Limb (tissue), 2 donors: ENCODE results near the gene ACBD4.

ENCODE experiments used
- DNase-seq, 2 donors: peaks; one replicate each; pipeline ENCODE4 v3.0.0-alpha.2; 2016; ENCODE audit errors: extremely low spot score in 2 of 2

Gene ACBD4, protein sequence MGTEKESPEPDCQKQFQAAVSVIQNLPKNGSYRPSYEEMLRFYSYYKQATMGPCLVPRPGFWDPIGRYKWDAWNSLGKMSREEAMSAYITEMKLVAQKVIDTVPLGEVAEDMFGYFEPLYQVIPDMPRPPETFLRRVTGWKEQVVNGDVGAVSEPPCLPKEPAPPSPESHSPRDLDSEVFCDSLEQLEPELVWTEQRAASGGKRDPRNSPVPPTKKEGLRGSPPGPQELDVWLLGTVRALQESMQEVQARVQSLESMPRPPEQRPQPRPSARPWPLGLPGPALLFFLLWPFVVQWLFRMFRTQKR

DNA sequence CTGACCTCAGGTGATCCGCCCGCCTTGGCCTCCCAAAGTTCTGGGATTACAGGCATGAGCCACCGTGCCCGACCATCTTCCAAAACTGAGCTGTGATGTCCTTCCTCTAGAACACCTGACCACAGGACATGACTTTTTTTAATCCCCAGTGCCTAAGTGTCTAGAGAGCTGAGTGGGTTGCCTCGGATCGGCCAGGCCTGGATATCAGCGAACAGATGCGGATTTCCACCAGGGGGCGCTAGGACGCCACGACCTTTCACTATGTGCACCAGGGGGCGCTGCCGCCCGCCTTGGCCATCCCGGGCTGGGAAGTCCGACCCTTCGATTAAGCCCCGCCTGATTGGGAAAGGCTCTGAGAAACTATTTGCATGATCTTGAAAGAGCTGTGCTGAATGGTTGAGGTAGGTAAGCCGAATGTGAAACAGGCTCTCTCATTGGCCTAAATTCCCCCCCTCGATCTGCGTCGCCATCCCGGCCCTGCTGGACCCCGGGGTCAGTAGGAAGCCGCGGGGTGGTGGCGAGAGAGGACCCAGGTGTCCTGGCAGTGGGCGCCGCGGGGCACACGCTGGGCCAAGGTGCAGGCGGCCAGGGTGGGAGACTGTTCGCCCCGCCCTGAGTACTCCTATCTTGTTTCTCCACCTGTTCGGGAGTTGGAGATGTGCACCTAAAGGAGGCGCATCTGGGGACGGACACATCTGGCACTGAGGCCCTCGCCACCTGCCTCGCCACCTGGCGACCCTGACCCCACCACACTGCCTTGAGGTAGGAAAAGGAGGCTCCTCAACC lies at the start of gene ACBD4:
ACBD4 (plus strand) TSS at position 496 of the 786 bp plus-strand sequence. CDS start 458 bp downstream, outside the sequence.
- DNase-seq = peak; percentile 98

DNA sequence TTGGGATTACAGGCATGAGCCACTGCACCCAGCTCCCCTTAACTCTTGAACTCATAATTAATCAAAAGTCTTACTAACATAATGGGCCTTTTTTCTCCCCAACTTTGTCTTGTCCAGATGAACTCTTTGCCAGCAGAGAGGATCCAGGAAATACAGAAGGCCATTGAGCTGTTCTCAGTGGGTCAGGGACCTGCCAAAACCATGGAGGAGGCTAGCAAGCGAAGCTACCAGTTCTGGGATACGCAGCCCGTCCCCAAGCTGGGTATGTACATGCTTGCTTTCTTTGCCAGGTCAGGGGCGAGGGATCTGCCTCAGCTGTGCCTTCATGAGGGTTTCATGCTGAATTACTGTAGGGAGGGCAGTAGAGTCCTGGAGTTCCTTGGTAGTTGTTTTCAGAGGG lies 49.1 kb upstream of the ACBD4 start:
- DNase-seq = no peak

DNA sequence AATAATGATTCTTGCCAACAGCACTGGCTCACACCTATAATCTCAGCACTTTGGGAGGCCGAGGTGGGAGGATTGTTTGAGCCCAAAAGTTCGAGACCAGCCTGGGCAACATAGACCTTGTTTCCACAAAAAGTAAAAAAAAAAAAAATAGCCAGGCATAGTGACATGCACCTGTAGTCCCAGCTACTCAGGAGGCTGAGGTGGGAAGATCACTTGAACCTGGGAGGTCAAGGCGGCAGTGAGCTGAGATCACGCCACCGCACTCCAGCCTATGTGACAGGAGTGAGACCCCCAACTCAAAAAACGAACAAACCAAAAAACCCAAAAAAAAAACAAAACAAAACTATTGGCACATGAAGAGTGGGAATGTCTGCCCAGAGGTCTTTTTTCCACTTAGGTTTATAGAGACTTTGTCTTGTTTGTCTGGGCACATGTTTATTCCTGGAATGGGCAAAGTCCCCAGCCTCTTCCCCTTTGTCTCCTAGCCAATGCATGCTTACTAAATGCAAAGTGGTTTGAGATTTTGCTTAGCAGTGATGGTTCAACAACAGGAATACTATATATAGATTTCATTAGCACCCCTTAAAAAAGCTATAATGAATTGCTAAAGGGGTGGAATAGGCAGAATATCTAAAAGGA lies 48.5 kb upstream of the ACBD4 start:
- no peak for DNase-seq

DNA sequence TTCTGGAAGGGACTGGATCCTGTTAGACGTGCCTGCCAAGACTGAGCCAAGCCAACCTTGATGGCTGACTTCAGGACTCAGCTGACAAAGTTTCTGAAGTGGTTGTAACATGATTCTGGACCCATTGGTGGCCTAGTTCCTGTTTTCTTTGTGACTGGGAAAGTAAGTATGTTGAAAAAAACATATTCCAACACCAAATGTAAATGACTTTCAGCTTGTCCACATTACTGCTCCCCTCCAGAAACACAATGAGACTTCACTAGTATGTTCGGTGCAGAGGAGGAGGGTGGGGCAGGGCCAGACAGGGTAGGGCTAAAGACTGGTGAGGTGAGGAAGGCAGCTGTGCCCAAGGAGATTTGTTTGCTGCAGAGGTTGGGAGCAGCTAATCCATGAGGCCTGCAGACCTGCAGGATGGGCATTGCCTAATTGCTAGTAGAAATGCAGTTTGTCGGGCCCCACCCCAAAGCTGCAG lies 47.9 kb upstream of the ACBD4 start:
- DNase-seq = no peak

DNA sequence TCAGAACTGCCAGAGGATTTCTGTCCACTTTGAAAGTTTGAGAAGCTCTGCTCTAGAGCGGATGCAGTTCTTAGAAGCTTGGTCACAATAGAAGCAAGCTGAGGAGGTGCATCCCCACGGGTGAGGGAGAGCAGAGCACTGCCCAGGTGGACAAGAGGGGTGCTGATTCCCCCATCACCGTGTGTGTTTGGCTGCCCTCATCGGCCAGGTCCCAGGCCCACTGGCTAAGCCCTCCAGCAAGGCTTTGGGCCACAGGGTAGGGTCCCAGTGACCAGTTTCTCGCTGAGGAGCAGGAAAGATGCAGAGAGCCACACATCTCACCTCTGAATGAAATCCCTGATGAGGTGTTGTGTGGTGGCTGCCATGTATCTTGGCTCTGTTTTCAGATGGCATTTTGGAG lies 47.5 kb upstream of the ACBD4 start:
- no peak for DNase-seq

DNA sequence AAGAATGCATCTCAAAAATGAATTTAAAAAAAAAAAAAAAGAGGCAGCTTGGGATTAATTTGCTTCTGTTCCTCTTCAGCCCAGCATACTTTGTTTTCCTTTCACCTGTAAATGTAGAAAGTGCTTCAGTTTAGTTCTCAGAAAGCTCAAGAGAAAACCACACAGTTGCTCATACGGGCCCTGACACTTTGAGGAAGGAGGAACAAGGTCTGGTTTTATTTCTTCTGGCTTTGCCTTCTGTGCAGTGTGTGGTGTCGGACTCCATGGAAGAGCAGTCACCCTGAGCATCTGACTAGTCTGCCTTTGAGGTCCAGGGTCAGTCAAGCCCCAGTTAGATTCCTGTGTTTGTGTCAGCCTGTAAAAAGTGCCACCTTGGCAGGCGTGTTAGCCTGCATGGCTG lies 46.7 kb upstream of the ACBD4 start:
- no peak for DNase-seq

DNA sequence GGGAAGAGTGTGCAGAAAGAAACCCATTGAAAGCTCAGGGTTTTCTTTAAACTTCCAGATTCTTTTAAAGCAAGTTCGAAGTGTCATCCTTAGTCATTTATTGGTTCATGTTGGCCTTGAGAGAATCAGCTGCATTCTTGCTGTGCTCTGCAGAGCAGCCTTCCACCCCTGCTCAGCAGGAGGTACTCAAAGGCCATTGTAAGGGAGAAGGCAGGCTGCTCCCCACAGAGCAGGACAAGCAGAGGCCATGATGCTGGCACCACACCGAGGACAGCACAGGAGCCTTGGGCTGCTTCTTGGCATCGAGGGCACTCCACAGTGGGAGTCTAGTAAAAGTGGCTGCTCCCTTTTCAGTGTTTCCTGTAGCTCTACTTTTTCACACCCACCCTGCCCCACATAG lies 44.8 kb upstream of the ACBD4 start:
- no peak for DNase-seq

DNA sequence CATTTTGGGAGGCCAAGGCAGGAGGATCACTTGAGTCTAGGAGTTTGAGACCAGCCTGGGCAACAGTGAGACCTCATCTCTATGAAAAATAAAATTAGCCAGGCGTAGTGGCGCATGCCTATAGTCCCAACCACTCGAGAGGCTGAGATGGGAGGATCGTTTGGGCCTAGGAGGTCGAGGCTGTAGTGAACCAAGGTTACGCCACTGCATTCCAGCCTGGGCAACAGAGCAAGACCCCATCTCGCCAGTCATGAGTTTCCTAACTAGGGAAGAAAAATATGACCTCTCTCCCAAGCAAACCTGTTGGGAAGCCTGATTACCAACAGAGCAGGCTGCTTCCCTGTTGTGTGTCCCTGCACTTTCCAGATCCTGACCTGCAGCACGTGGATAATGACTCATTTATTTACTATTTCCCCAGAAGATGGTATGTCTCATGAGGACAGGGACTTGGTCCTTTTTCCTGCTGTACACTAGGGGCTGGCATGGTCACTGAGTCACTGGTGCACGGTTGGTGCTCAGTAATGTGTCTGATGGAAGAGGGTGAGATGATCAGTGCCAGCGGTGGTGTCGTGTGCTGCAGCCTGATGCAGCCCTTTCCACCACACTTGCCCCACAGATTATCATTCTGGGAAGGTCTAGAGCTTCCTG lies 43.6 kb upstream of the ACBD4 start:
- no peak for DNase-seq

DNA sequence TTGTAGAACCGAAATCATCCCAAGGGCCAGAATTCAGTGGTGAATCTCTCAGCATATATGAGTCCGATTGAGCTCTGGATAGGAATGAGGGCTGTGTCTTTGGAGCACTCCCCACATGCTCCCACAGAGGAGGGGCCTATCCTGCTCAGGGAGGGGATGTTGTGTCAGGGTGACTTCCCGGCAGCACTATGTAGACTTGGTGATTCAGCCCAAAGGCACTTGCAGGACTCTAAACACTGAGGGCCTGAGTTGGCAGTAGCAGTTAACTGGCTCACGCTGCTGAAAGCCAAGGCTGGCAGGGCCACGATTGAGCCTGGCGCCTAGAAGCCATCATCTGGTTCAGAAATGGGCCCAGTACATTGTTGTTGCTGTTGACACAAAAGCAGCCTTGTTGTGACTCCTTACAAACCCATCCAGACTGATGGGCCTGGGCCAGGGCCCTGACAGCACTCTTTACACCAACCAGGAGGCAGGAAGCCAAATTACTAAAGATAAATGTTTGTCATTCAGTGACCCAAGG lies 42.5 kb upstream of the ACBD4 start:
- no peak for DNase-seq

DNA sequence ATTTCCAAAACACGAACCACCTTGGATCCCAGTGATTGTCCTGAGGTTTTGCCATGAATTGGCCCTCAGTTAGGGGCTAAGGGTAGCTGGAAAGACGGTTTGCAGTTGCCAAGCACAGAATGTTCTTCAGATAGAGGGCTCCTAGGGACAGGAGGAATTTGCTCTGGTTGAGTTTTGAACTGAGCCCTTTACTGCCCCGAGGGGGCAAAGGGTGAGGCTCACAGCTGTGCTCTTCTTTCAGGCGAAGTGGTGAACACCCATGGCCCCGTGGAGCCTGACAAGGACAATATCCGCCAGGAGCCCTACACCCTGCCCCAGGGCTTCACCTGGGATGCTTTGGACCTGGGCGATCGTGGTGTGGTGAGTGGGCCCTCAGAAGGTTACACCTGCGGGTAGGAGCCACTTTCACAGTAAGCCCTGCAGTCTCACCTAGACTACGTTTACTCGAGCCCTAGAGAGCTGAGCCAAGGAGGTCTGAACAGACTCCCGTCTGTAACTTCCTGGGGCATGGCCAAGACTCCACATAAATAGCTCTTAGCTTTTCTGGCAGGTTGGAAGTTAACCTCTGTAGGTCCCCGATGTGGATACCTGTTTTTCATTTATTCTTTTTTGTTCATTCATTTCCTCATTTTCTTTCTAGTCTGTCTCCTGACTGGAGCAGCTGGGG lies 41.9 kb upstream of the ACBD4 start:
- no peak for DNase-seq

DNA sequence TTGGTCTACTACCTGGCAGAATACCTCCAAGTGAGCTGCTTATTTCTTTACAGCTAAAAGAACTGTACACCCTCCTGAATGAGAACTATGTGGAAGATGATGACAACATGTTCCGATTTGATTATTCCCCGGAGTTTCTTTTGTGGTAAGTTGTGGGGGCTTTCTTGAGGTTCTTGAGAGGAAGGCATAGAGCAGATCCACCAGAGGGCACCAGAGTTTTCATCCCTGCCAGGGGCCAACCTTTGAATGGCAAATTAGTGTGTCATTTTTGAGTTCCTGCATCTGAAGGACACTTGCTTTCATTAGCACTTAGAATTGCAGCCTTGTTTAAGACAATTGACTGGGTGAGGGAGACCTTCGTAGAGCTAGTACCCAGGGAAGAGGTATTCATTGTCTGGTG lies 39.3 kb upstream of the ACBD4 start:
- no peak for DNase-seq

DNA sequence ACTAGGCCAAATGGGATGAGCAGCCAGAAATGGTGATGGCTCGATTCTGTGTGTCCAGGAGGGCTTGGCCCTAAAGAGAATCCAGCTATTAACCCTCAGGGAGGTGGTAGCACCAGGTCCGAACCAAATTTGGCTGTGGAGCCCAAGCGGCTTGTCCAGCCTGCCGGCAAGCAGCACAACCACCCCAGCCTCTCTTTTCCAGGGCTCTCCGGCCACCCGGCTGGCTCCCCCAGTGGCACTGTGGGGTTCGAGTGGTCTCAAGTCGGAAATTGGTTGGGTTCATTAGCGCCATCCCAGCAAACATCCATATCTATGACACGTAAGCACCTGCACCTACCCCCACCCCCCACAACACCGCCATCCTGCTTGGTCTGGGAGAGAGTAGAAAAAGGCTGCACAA lies 38.6 kb upstream of the ACBD4 start:
- DNase-seq = no peak

DNA sequence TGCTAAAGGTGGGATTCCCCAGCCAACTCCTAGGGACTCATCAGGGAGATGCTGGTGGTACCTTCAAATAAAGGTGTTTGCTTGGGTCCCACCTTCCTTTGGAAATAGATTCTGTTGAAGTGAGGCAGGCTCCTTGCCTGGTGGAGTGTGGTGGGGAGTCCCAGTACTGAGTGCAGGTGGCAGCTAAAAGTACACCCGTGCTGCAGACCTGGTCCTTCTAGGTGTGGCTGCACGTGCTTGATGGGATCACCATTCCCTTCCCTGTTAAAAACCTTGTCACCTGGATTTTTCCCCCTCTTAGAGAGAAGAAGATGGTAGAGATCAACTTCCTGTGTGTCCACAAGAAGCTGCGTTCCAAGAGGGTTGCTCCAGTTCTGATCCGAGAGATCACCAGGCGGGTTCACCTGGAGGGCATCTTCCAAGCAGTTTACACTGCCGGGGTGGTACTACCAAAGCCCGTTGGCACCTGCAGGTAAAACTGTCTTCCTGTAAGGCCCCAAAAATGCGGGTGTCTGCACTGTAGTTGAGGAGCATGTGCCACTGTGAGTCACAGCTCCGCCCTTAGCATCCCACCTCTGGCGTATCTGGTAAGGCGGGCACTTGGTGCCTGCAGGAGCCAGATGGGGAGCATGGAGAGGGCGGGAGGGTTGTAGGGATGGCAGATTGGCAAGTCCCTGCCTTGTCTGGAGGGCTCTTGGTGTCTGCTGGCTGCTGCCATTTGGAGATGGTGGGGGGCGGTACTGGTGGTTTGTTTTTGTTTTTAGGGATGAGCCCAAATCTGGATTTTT lies 37.2 kb upstream of the ACBD4 start:
- DNase-seq = no peak

DNA sequence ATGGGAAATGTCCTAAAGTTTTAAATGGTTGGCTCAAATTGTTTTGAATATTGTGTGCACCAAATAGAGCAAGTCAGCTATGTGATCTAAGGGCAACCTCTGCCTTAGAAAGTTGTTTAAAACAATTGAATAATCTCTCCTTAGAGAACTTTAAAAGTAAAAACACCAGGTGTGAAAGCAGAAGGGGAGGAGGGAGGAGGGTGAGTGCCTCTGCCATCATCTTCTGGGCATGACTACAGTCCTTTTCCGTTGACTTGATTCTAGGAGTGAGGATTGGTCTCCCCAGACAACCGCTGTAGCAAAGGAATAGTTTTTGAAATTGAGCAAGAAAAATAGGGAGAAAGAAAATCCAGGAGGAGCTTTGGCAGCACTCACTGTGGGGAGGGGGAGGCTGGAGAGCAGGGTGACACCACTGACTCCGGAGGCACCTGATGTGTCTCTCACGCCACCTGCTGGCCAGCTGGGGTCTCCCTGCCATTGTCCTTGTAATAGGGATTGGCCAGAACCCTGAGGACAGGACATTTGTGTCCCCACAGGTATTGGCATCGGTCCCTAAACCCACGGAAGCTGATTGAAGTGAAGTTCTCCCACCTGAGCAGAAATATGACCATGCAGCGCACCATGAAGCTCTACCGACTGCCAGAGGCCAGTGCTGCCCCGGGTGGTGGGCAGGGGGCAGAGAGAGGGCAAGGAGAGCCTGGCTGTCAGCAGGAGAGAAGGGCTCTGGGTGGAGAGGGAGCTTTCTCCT lies 36.4 kb upstream of the ACBD4 start:
- peak; percentile 64 to 87 for DNase-seq

DNA sequence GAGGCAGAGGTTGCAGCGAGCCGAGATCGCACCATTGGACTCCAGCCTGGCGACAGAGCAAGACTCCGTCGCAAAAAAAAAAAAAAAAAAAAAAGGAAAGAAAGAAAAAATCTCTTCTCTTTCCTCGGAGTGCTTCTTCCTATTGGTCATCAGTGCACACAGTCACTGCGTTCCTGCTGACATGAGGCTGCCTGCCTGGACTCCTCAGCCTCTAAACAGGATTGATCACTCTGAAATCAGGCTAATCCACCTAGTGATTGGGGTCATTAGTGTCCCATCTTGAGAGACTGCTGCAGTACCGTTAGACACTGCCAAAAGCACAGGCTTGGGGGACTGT lies 34.0 kb upstream of the ACBD4 start:
- no peak for DNase-seq

DNA sequence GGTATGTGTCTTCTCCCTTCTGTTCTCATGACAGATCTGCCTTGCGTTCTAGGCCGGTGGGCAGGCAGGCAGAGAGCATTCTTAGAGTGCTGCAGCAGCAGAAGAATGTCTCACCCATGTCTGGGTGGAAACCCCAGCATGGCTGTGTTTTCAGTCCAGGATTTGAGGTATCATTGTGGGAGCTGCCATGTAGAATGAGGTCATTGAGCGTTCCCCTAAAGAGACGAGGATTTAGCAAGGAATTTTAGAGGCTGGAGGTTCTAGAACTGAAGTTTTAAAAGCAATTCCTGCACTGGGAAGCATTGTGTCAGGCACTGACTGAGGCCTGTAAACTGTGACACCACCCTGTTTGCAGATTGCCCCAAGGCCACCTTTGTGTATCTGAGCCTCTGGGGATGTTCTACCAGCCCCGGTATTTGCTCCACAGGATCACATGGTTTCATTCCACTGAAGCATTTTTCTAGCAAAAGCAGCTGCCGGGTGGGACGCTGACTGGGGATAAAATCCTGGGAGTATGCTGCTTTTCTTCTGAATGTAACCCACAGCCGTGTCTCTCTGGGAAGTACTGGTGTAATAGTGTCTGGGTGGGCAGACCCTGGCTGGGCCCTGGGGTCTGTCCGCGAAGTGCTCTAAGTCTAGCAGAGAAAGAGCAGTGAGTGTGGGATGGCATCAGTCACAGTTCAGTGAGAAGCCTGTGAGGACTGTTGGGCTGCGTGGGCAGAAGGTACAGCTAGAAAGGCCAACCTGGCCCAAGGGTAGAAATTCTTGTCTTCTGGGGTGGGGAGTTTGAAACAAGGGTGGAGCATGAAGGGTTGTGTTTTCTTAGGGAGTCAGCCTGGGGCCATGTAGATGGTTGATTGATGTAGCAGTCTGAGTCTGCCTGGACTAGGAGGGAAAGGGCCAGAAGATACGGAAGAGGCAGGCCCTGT lies 33.3 kb upstream of the ACBD4 start:
- no peak for DNase-seq

DNA sequence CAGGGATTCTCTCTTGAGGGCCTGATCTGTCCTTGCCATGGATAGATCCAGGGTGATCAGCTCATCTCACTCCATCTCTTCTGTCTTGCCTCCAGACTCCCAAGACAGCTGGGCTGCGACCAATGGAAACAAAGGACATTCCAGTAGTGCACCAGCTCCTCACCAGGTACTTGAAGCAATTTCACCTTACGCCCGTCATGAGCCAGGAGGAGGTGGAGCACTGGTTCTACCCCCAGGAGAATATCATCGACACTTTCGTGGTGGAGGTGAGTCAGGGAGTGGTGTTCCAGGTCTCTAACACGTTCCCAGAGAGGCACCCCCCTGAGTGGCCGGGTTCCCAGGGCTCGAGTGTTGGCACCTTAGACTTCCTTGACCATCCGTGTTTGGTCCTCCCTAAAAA lies 32.6 kb upstream of the ACBD4 start:
- DNase-seq = no peak

DNA sequence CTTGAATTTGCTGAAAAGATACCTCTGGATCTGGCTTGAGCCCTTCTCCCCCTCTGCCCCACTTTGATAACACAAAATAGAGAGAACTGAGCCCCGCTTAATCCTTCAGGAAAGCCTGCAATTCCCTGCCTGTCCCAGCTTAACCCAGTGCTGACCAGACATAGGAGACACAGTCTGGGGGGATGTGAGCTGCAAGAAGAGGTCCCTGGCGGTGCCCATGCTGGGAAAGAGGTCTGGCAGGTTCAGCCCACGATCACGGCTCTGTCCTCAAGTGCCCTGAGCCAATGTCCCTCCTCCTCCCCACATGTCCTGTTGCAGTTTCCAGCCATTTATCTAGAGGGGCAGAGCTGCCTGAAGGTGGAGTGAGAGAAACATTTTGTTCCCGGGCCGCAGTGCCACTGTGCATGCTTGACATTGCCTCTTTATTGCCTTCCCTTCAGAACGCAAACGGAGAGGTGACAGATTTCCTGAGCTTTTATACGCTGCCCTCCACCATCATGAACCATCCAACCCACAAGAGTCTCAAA lies 32.2 kb upstream of the ACBD4 start:
- DNase-seq = no peak
